GM19099 (cell line): ENCODE data around the gene DNAI1.

Experiments
- POLR2A ChIP-seq: IDR thresholded peaks from 3 replicates; pipeline ENCODE4 v1.6.1; 2011; ENCODE audit warnings: low read depth; ENCODE audit not compliant: insufficient read length; ENCODE audit errors: extremely low read depth

Gene DNAI1

DNA sequence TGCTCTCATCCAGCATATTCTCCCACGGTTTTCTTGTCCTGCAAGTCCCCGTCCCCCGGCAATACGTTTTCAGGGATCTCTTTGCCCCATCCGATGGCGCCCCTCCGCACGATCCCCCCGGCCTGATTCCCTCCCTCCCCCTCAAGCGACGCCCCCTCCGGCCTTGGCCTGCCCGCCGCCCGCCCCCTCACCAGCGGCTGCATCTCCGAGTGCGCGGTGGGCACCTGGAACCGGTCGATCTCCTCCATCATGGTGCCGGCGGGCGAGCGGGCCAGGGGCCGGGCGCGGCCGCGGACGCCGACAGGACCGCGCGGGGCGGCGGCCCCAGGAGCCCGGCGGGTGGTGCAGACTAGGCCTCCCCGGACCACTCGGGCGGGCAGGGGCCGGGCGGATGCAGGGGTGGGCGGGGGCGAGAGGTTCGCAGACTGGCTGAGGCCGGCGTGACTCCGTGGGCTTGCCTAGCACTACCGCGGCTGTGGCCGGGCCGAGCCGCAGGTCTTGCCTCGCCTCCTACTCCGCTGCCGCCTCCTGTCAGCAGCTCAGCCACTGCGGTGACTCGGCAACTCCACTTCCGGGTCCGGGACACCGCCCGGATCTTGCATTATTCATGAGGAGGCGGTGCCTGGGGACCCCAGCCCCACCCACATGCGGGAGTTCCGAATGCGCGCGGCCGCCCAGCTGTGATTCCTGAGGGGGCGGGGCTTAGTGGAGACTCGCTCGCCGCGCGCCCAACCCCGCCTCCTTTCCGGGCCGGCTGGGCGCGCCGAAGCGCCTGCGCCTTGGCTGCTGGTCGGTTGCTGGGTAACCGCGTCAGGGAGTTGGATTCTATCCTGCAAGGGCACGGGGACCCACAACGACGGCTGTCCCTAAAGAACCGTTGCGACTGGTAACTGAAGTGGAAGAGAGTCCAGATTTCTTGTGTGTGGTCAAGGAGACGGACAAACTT lies at the start of gene DNAI1, which contains the start of gene FAM219A:
Gene DNAI1 (plus strand): TSS at position 793 of the 946 bp plus-strand sequence. CDS start 201 bp downstream, outside the sequence.
Gene FAM219A (minus strand): TSS at position 558 of the 946 bp plus-strand sequence. CDS start 307 bp downstream, at position 251.
- TF ChIP-seq POLR2A: peak; percentile 74

DNA sequence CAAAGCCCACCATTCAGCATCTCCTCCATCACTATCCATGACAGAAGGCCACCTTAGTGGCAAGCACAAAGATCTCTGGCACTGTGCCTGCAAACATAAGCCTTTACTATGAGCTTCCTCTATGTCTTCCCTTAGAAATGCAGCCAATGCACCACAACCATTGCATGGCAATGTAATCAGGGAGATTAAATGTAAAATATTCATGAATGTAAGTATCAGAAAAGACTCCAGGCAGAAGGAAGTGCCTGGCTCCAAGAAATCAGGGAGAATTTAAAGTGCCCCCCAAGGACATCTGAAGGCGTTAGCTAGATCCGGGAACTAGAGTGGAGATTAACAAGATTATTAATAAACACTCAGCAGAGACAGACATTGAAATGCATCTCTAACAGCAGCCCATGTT lies 49.5 kb upstream of the DNAI1 start:
- no peak for TF ChIP-seq POLR2A

DNA sequence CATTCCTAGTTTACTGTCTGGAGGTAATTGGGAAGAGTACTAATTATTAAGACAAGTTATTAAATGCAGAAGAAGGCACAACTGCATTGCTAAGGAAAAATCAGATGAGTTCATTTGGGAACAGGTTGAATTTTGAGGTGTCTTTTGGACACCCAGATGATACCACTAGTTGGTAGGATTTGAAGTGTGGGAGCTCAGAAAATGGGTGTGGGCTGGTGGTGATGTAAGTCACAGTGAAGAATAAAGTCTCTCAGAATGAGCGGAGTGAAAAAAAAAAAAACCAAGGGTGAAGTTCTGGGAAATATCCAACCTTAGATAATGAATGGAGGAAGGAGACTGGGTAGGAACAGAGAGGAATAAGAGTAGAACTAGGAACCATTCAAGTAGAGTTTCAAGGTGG lies 46.3 kb upstream of the DNAI1 start:
- no peak for TF ChIP-seq POLR2A

- no peak for TF ChIP-seq POLR2A
These were observed 45.3 kb upstream of the DNAI1 start for GRCh38 chr9:34413231-34413852.

GRCh38 chr9:34417734-34418133 lies 40.9 kb upstream of the DNAI1 start:
- TF ChIP-seq POLR2A: no peak

- no peak for TF ChIP-seq POLR2A
These were observed 38.7 kb upstream of the DNAI1 start for GRCh38 chr9:34419716-34420504.

DNA sequence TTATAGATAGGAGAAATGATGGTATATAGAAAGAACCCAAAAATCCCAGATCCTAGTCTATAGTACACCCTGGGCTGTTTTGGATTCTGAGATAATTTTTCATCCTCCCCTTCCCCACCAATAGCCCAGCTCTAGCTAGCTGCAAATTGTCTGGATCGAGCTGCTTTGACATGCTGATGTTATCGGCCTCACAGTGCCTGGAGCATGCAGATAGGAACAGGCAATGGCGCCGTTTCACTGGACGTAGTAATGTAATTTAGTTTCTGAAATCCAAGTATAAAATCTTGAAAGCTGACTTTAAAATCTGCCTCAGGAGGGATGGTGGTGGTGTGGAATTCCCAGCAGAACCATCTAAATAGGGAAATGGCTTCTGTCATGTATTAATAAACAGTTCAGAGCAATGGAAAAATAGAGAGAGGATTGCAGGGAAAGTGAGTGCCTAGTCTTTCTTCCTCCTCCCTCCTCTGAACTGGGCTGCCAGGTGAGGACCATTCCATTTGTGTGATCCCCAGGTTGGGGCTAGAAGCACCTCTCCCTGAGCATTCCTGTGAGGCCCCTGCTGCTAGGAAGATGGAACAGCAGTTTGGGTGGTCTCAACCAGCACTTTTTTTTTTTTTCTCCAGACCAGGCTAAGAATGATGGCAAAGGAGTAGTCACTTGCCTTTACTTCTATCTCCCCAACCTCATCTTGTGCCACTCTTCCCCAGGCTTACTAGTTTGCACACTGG lies 32.1 kb upstream of the DNAI1 start:
- TF ChIP-seq POLR2A: no peak

DNA sequence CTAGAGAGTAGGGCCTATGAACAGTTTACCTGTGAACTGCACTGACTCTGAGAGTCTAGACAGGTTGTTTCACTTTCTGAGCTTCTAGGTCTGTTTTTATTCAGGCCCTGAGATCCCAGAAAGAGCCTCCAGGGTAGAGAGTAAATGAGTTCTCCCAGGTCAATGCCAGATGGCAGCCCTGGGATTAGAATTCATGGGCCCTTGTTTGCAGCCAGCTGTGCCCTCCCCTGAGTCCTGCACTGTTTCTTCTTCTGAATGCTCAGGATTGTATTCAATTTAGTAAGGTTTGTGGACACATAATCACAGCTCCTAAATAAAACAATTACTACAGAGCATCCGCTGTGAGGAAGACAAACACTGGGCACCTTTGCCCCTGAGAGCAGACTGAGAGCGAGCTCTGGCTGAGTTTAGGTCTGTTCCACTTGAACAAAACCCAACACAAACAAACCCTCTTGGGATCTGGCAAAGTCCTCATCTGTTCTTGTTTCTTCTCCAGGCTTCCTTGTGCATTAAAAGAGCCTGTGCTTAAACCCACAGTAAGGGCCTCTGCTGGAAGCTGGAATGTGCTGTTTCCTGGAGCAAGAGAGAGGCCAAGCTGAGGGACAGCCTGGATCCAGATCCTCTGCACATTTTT lies 30.2 kb upstream of the DNAI1 start:
- TF ChIP-seq POLR2A: no peak

GRCh38 chr9:34430843-34431437 lies 27.7 kb upstream of the DNAI1 start:
- no peak for TF ChIP-seq POLR2A

DNA sequence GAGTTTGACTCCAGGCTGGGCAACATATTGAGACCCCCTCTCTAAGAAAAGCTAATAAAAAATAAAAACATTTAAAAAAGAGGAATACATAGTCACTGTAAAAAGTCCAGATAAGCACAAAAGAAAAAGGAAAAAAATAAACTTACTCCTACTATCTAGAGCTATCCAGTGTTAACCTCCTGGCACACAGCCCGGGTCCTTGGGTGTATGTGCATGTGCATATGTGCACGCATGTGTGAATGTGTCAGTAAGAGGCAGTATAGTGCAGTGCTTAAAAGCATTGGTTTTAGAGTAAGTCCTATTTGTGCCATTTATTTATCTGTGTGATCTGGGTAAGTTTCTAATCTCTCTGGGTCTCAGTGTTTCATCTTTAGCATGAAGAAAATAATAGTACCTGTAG lies 26.9 kb upstream of the DNAI1 start:
- no peak for TF ChIP-seq POLR2A

GRCh38 chr9:34437006-34437925 lies 21.3 kb upstream of the DNAI1 start:
- TF ChIP-seq POLR2A: no peak

DNA sequence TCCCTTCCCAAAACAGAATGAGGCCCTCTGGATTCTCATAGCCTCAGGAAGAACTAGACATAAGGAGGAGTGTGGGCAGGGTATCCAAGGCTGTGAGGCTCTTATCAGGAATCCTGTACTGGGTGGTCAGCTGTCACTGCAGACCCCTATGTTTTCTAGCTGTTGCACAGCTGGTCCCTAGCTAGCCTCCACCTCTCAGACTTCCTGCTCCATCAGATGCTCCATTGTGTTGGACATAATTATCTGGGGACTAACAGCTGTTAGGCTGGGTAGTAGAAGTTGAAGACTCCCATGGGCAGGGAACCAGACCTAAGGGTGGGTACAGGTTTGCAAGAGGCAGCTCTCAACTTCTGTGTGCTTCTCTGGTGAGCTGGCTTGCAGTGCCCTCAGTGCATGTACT lies 18.6 kb upstream of the DNAI1 start:
- TF ChIP-seq POLR2A: no peak

- no peak for TF ChIP-seq POLR2A
These were observed 15.8 kb upstream of the DNAI1 start for GRCh38 chr9:34442770-34443169.
